ENCODE measurements around the gene DR1.

DNA sequence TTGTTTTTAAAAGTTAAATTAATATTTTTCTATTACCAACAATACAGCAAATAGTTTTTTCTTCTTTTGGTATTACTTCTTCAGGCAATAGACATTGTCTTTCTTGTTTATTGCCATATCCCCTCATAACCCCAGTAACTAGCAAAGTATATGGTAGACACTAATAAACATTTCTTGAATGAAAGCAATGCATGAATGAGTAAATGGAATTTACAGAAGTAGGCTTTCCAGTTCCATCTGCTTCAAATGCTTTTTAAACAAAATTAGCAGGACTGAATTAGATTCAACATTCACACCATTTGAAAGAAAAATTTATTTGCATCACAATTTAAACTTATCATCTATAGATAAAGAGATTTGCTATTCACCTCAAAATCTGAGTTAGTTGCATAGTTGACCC lies 5.6 kb upstream of the DR1 start:
- no peak for TF ChIP-seq CHD2 (IDR thresholded peaks at IDR 0.05; ENCODE audit: low read length)
- no peak for TF ChIP-seq EZH2 (IDR thresholded peaks at IDR 0.05; ENCODE audit: low read depth, low read length, severe bottlenecking)
